NCI-H187 (cell line): ENCODE results near the gene DHRS7B.

Source experiments
- DNase-seq, 2 experiments: peaks; one replicate each; lab custom pipeline; 2025; lab: John Stamatoyannopoulos, UW

Gene DHRS7B

GRCh38 chr17:21157586-21158370 is 31.0 kb downstream of the DHRS7B start:
- DNase-seq = no peak

DNA sequence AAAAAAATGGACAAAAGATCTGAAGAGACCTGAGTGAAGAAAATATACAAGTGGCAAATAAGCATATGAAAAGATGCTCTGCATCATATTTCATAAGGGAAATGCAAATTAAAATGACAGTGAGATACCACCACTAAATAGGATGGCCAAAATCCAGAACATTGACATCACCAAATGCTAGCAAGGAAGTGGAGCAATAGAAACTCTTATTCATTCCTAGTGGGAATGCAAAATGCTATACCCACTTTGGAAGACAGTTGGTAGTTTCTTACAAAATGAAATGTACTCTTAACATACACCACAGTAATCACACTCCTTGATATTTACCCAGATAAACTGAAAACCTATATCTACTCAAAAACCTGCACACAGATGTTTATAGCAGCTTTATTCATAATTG is 33.6 kb downstream of the DHRS7B start:
- no peak for DNase-seq

DNA sequence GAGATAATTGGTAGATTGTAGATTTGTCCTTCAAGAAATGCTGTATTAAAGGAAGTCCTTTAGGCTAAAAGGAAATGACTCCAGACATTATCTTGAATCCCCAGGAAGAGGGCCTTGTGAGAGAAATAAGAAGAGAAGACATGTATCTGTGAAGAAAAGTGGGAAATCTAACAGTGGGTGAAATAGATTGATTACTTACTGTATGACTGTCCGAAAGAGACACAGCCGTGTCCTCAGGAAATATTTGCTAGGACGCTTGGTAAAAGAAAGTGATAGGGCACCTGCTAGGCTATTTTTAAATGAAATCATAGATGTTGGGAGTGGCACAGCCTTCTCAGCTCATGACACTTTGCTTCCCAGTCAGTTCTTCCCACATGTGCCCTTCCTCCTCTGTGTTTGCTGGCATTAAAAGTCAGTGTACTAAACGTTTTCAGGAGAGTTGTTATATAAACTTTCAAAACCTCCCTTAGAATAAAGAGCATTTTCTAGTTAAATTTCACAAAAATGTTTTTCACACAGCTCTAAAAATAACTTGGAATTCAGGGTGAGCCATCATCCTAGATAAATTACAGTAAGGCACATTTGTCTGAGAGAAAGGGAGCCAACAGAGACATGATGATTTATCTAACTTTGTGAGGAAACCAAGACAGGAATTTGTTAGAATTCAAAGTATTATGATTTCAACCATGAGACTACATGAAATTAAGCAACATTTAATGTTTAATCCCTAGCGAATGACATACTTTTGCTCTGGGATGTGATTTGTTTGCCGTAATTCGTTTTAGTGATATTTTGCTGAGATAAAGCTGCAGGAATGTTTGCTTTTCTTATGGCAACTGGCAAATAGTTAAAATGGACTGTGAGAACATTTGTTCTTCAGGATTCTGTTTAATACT is 35.0 kb downstream of the DHRS7B start:
- DNase-seq = no peak

DNA sequence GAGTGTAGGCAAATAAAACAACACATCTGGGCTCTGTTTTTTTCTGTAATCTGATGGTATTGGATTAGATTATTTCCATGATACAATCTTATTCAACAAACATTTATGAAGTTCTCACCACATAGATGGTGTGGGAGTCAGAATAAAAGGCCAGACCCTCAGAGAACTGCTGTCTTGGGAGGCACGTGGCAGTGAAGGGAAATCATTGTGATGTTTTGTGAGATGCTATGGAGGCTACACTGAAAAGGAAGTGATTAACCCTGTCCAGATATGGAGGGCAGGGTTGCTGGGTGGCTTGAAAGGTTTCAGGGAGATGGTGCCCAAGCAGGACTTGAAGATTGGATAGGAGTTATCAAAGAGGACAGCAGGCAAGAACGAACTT is 35.6 kb downstream of the DHRS7B start:
- DNase-seq = no peak

- no peak for DNase-seq
Measured at GRCh38 chr17:21163101-21163500, 36.3 kb downstream of the DHRS7B start.

GRCh38 chr17:21164216-21164615 is 37.5 kb downstream of the DHRS7B start:
- no peak for DNase-seq

DNA sequence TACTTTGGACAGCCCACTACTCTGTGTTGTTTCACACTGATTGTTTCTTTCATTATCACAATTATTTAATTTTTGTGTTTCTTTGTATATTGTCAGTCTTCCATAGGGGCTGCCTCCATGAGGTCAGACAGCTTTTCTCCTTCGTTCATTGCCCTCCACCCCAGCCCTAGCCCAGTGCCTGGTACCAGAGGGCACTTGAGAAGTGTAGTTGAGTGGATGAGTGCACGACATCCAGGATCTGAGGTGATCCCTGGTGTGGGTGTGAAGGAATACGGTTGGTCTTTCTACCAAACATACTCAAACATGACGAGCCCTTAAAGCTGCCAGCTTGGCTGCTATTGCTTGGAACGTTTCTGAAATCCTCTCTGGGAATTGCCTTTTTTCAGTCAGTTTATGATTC is 37.9 kb downstream of the DHRS7B start:
- DNase-seq = no peak

DNA sequence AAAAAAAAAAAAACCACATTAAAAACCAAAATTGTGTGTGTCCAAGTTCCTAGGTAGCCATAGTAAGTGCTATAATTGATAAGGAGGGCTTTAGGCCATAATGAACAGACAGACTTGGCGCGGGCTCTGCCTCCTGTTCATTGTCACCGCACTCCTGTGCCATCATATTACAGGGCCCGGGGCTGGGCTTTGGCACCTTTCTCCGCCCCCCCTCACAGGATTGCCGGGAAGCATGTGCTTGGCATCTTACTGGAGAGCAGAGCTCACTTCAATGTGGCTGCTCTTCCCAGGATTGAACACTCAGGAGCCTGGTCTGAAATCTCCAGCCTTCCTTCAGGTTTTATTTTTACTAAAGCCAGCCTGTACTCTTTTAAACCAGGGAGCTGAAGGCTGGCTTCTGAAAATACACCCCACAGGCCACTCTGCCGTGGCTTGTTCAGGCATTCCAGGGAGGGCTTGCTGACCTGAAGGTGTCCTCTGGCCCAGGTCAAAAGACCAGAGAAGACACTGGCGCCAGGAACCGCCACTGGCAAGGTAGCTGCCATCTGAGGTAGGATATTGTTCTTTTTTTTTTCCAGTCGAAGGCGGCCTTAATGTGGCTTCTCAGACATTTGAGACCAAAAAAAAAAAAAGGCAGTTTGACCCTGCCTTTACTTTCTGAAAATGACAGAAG is 39.3 kb downstream of the DHRS7B start:
- DNase-seq = no peak

- DNase-seq = no peak
Measured at GRCh38 chr17:21166595-21167210, 39.9 kb downstream of the DHRS7B start.

- no peak for DNase-seq
Measured at GRCh38 chr17:21167303-21167702, 40.5 kb downstream of the DHRS7B start.

DNA sequence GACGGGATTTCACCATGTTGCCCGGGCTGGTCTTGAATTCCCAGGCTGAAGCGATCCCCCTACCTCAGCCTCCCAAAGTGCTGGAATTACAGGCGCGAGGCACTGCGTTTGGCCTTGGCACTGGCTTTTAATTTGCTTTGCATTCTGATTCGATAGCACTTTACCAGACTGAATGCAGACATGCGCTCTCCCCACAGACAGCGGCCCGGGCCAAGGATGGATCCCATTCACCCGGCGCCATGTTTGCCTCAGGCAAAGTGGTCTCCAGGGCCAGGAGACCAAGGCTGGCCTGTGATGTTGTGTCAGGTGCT is 41.7 kb downstream of the DHRS7B start:
- DNase-seq = no peak

GRCh38 chr17:21169496-21169895 is 42.7 kb downstream of the DHRS7B start:
- no peak for DNase-seq

GRCh38 chr17:21170809-21171208 is 44.0 kb downstream of the DHRS7B start:
- DNase-seq = no peak

DNA sequence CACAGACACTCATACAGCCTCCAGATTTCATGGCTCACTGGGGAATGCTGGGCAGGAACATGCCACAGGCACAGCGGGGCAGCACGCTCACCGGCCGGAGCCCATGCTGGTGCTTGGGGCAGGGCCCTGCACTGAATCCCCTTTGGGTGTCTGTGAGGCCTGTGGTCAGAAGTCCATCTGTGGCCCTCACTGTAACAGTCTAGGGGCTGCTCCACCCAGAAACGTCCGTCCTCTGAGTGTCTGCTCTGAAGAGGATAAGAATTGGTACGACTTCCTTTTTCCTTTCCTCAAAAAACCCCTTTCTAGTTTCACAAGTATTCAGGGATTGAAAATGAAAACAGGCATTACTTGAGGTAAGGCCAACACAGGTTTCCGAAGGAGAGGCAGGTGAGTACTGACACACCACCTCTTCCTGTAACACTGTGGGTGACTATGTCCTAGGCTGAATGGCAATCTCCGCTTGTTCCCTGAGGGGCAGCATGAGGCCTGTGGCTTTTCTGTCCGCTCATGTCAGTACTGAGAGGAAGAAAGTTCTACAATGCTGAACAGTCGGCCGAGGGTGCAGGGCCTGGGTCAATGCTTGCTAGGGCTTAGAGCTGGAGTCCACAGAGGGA is 44.7 kb downstream of the DHRS7B start:
- no peak for DNase-seq

- no peak for DNase-seq
Measured at GRCh38 chr17:21171970-21172510, 45.3 kb downstream of the DHRS7B start.

DNA sequence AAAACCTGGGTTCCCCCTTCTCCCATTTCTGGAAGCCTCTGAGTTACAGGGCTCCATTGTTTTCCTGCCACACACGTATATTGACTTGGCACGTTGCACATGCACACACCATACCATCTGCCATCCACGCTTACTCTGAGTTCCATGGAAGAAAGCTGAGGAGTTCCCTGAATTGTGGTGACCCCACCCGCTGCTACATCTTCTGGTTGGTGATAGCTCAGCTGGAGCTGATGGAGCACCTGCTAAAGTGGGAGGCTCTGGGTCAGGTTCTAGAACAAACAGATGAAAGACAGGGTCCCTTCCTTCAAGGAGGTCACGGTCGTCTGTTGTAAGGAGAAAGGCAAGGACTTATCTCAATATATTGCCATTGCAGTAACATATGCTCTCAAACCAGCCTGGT is 46.1 kb downstream of the DHRS7B start:
- DNase-seq = no peak

- DNase-seq = no peak
Measured at GRCh38 chr17:21173543-21173942, 46.8 kb downstream of the DHRS7B start.

GRCh38 chr17:21174186-21174585 is 47.4 kb downstream of the DHRS7B start:
- no peak for DNase-seq

DNA sequence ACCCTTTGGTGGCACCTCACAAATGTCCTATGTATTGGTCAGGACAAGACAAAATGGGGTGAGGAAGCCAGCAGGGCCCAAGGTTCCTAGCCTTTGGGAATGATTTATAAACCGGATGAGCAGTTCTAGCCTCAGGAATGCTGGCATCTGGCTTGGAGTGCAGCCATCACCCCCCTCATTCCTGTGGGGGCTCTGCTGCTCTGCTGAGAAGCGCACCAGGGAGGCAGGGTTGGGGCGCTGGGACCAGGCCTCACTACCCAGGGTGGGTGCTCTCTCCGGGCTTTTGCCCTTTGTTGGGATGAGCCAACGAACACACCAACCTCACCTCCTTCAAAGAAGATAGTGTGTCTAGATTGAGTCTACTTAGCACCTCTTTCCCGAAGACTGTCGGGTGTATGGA is 47.9 kb downstream of the DHRS7B start:
- no peak for DNase-seq

GRCh38 chr17:21176773-21177395 is 50.1 kb downstream of the DHRS7B start:
- no peak for DNase-seq

DNA sequence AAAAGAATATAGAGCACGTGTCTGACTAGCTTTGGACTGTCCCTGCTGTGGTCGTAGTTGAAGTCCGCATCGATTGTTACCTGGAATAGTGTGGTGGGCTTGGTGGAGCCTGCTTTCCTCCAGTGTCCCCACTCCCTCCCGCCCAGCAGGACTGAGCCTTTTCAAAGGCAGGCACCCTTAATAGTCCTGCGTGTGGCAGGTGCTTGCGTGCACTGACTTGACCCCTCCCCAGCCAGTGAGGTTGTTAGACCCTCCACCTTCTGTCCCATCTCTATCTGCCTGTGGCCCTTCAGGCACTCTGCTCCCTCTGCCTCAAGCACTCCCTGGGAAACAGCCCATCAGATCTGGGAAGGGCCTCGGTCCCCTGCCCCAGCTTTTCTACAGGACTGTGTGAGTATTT is 50.6 kb downstream of the DHRS7B start:
- DNase-seq = no peak
